ENCODE results near the gene COMMD4.
"Not testable (repeated sequence)": the region's sequence is repeated elsewhere in the genome, so short reads cannot be mapped to it uniquely, and the experiment has no call there.

DNA sequence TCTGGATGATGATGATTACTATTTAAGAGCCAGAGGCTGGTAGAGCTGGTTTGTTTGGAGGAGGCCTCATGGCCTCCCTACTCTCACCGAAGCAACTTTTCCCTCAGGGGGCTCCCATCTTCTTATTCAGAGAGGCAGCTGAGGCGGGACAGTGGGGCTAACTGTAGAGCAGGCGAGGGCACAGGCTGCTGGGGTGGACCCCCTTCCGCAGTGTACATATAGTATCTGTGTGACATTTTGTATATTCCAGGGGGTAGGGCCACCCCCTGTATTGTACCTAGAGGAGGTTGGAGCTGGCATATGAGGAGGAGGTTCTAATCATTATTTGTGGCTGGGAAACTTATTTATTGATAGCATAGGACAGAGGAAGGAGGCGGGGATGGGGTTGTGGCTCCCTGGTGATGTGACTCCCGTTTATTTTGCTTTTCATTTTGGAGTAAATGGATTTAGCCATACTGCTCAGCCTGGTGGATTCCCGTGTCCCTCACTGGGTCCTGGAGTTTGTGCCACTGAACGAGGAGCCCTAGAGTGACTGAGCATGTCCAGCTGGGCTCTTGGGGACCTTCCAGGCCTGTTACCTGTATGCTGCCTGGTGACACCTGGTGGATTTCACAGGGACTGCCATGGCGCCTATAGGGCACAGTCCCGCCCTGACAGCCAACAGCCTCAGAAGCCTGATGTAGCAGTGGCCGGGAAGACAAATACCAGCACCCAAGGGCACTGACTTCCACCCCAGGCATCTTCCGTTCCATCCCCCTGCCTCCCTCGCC, 37.1 kb upstream of the COMMD4 start:
- TF ChIP-seq, protein P1, sequence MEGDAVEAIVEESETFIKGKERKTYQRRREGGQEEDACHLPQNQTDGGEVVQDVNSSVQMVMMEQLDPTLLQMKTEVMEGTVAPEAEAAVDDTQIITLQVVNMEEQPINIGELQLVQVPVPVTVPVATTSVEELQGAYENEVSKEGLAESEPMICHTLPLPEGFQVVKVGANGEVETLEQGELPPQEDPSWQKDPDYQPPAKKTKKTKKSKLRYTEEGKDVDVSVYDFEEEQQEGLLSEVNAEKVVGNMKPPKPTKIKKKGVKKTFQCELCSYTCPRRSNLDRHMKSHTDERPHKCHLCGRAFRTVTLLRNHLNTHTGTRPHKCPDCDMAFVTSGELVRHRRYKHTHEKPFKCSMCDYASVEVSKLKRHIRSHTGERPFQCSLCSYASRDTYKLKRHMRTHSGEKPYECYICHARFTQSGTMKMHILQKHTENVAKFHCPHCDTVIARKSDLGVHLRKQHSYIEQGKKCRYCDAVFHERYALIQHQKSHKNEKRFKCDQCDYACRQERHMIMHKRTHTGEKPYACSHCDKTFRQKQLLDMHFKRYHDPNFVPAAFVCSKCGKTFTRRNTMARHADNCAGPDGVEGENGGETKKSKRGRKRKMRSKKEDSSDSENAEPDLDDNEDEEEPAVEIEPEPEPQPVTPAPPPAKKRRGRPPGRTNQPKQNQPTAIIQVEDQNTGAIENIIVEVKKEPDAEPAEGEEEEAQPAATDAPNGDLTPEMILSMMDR (IDR thresholded peaks at IDR 0.05), result not testable (repeated sequence)
- TF ChIP-seq POLR2A, POLR2AphosphoS5, EP300 (IDR thresholded peaks at IDR 0.05): not testable (repeated sequence)

Measured in suprapubic skin (tissue), 4 donors.